Smooth muscle cell of the pulmonary artery (primary cell): Measurements from ENCODE around the gene UPB1. TPM values are rescaled to one million over a fixed set of nuclear protein-coding genes. Genes with fewer than 3 reads are reported as not detected.

ENCODE experiments used
- total RNA-seq: library from RNA; depleted of rRNA; stranded (reverse); fragments of >200 nt; gene quantifications from 2 replicates; pipeline ENCODE4 v1.2.3, GENCODE V29; 2014

UPB1 gene
- under 0.01 and 0.03 TPM in 2 replicates for total RNA-seq

GRCh38 chr22:24494528-24495364 lies at the start of gene UPB1:
TSS of gene UPB1 (plus strand) at chr22:24495332. CDS start at chr22:24495404, 72 bp downstream.

GRCh38 chr22:24554313-24555164 lies 59.4 kb downstream of the UPB1 start, which contains the start of gene GUCD1:
TSS of gene GUCD1 (minus strand) at chr22:24555138. CDS start at chr22:24554991, 147 bp downstream.

GRCh38 chr22:24555165-24556039 lies 60.3 kb downstream of the UPB1 start, which contains the start of gene SNRPD3:
TSS of gene SNRPD3 (plus strand) at chr22:24555999. CDS start at chr22:24557675, 1,676 bp downstream.

Other genes with a start within 250 kb of the UPB1 start
- 43.9 and 51.5 TPM in 2 replicates for gene SPECC1L, start 224.5 kb upstream of the UPB1 start, total RNA-seq
- 1.6 and 2.5 TPM in 2 replicates for gene ADORA2A, start 67.7 kb upstream of the UPB1 start, total RNA-seq
- 130 and 154 TPM in 2 replicates for gene GUCD1, start 59.8 kb downstream of the UPB1 start, total RNA-seq
- 147 and 155 TPM in 2 replicates for gene SNRPD3, start 60.7 kb downstream of the UPB1 start, total RNA-seq
- 4.1 and 5.2 TPM in 2 replicates for gene LRRC75B, start 97.7 kb downstream of the UPB1 start, total RNA-seq
- 0.83 and 1.2 TPM in 2 replicates for gene GGT1, start 107.9 kb downstream of the UPB1 start, total RNA-seq